HG03066 (cell line): ENCODE results near the gene NDUFA8.

Source experiments
- ATAC-seq: cut with Tn5 transposase; IDR thresholded peaks from one replicate; pipeline ENCODE4 v1.9.1; 2021; ENCODE audit warnings: low read depth; ENCODE audit not compliant: unreplicated experiment

The NDUFA8 gene

GRCh38 chr9:122140368-122141193 is 19.0 kb downstream of the NDUFA8 start:
- ATAC-seq, result no peak

GRCh38 chr9:122138560-122139268 is 20.9 kb downstream of the NDUFA8 start:
- ATAC-seq, result no peak

- no peak for ATAC-seq
These were observed 24.1 kb downstream of the NDUFA8 start for GRCh38 chr9:122135529-122135859.

GRCh38 chr9:122134822-122135528 is 24.6 kb downstream of the NDUFA8 start:
- no peak for ATAC-seq

GRCh38 chr9:122133984-122134535 is 25.5 kb downstream of the NDUFA8 start:
- no peak for ATAC-seq

GRCh38 chr9:122133263-122133983 is 26.2 kb downstream of the NDUFA8 start:
- ATAC-seq, result no peak

GRCh38 chr9:122132539-122132938 is 27.0 kb downstream of the NDUFA8 start:
- no peak for ATAC-seq

- ATAC-seq, result no peak
These were observed 28.1 kb downstream of the NDUFA8 start for GRCh38 chr9:122131401-122132001.

GRCh38 chr9:122130837-122131236 is 28.7 kb downstream of the NDUFA8 start:
- no peak for ATAC-seq

- no peak for ATAC-seq
These were observed 29.6 kb downstream of the NDUFA8 start for GRCh38 chr9:122129969-122130368.

- ATAC-seq, result no peak
These were observed 30.6 kb downstream of the NDUFA8 start for GRCh38 chr9:122128969-122129343.

- ATAC-seq, result no peak
These were observed 31.3 kb downstream of the NDUFA8 start for GRCh38 chr9:122128007-122128968.

- no peak for ATAC-seq
These were observed 32.2 kb downstream of the NDUFA8 start for GRCh38 chr9:122127396-122127798.

- ATAC-seq, result no peak
These were observed 33.0 kb downstream of the NDUFA8 start for GRCh38 chr9:122126331-122127261.

- no peak for ATAC-seq
These were observed 33.9 kb downstream of the NDUFA8 start for GRCh38 chr9:122125509-122126330.

GRCh38 chr9:122125158-122125508 is 34.4 kb downstream of the NDUFA8 start:
- peak; percentile 57 for ATAC-seq

- ATAC-seq, result no peak
These were observed 35.1 kb downstream of the NDUFA8 start for GRCh38 chr9:122124528-122124927.
